HCT116 (cell line): ENCODE measurements around the gene MALL. TPM values are rescaled to one million over a fixed set of nuclear protein-coding genes. Genes with fewer than 3 reads are reported as not detected.

Experiments
- ATAC-seq: fragments of 200-7000 bp; cut with Tn5 transposase; 2 replicates; pipeline ENCODE4 v1.9.1; 2020; ENCODE audit warnings: mild to moderate bottlenecking, moderate library complexity
- BruUV-seq: library from RNA; stranded (reverse); fragments of 400-500 nt; replicated peaks from 2 replicates; lab custom pipeline; 2021; lab: Mats Ljungman, UMichigan
- CTCF ChIA-PET: fragments of 300-600 bp; sonication (Branson Sonifier 250); formaldehyde crosslinking; loops from one replicate; lab custom pipeline; 2021; ENCODE audit warnings: antibody characterized with exemption; lab: Charles Lee
- POLR2A ChIA-PET: fragments of 300-600, 350-600 bp; sonication (Branson Sonifier 250); formaldehyde crosslinking; loops from one replicate; lab custom pipeline; 2021; ENCODE audit warnings: antibody characterized with exemption; lab: Charles Lee
- RAD21 ChIA-PET, 2 experiments: fragments of 300-600 bp; sonication (Branson Sonifier 250); formaldehyde crosslinking; loops; one replicate each; lab custom pipeline; 2023; ENCODE audit warnings: low total read pairs in 2 of 2; ENCODE audit not compliant: uncharacterized antibody in 2 of 2, unreplicated experiment in 2 of 2, low non-redundant PET in 1 of 2; lab: Charles Lee
- DNase-seq: peaks from one replicate; pipeline ENCODE4 v3.0.0-alpha.2; 2010; ENCODE audit warnings: low read depth, low spot score
- H2AFZ ChIP-seq: fragments of 200-600 bp; shearing (Covaris generic), sonication (generic); 2 replicates; pipeline ENCODE4 v1.6.1; 2017; ENCODE audit warnings: low read depth, mixed run types, mixed read lengths, antibody characterized with exemption, low read length; ENCODE audit not compliant: poor library complexity, severe bottlenecking
- H3K27ac ChIP-seq: 2 replicates; pipeline ENCODE4 v1.5.1; 2012; ENCODE audit warnings: low read depth, low read length
- H3K27me3 ChIP-seq: fragments of 200-600 bp; sonication (generic); 2 replicates; pipeline ENCODE4 v1.6.1; 2016; ENCODE audit warnings: mixed run types, low read length, mixed read lengths; ENCODE audit not compliant: insufficient read depth
- H3K36me3 ChIP-seq, 2 experiments: fragments of 200-500 bp in 1 of 2; fragments of 200-600 bp in 1 of 2; sonication (Bioruptor generic) in 1 of 2; sonication (generic) in 1 of 2; 2 replicates each; pipeline versions ENCODE4 v1.5.1 to v1.6.1; 2014 to 2016; ENCODE audit warnings: low read length in 2 of 2, inconsistent platforms in 1 of 2, mixed read lengths in 1 of 2, mixed run types in 1 of 2; ENCODE audit not compliant: insufficient read depth in 2 of 2, control insufficient read depth in 1 of 2
- H3K4me1 ChIP-seq, 2 experiments: fragments of 200-600 bp in 1 of 2; sonication (generic) in 1 of 2; 2 replicates each; pipeline versions ENCODE4 v1.5.1 to v1.6.1; 2012 to 2017; ENCODE audit warnings: low read length in 2 of 2, inconsistent platforms in 1 of 2, mild to moderate bottlenecking in 1 of 2, mixed read lengths in 1 of 2, mixed run types in 1 of 2, moderate library complexity in 1 of 2; ENCODE audit not compliant: insufficient read depth in 2 of 2, control insufficient read depth in 1 of 2
- H3K4me2 ChIP-seq: fragments of 200-600 bp; sonication (generic); 2 replicates; pipeline ENCODE4 v1.6.1; 2017; ENCODE audit warnings: mixed run types, low read length, mixed read lengths
- H3K4me3 ChIP-seq, 2 experiments: fragments of 200-600 bp in 1 of 2; sonication (generic) in 1 of 2; replicated peaks in 1 of 2; 2 replicates each; pipeline ENCODE4 v1.5.1; 2011 to 2016; ENCODE audit warnings: low read length in 2 of 2, control low read depth in 1 of 2, low read depth in 1 of 2, mild to moderate bottlenecking in 1 of 2, mixed read lengths in 1 of 2, mixed run types in 1 of 2
- H3K79me2 ChIP-seq: fragments of 200-600 bp; sonication (generic); 2 replicates; pipeline ENCODE4 v1.6.1; 2017; ENCODE audit warnings: mild to moderate bottlenecking, mixed run types, low read length, moderate library complexity, mixed read lengths; ENCODE audit not compliant: insufficient read depth
- H3K9ac ChIP-seq: fragments of 200-600 bp; sonication (generic); 2 replicates; pipeline ENCODE4 v1.6.1; 2016; ENCODE audit warnings: low read length, mixed read lengths
- H3K9me2 ChIP-seq: fragments of 200-600 bp; sonication (generic), shearing (Covaris generic); 2 replicates; pipeline ENCODE4 v1.6.1; 2017; ENCODE audit warnings: mixed run types, mild to moderate bottlenecking, moderate library complexity; ENCODE audit not compliant: insufficient read depth
- H3K9me3 ChIP-seq, 2 experiments: fragments of 200-500 bp in 1 of 2; fragments of 200-600 bp in 1 of 2; sonication (Bioruptor generic) in 1 of 2; sonication (generic) in 1 of 2; 2 replicates each; pipeline ENCODE4 v1.6.1; 2014 to 2017; ENCODE audit warnings: low read length in 2 of 2, mixed read lengths in 2 of 2, inconsistent platforms in 1 of 2, low read depth in 1 of 2, mild to moderate bottlenecking in 1 of 2, mixed run types in 1 of 2, moderate library complexity in 1 of 2; ENCODE audit not compliant: control insufficient read depth in 1 of 2, insufficient read depth in 1 of 2
- H4K20me1 ChIP-seq: fragments of 200-600 bp; sonication (generic), shearing (Covaris generic); 2 replicates; pipeline ENCODE4 v1.6.1; 2017; ENCODE audit warnings: mixed run types, mild to moderate bottlenecking, moderate library complexity; ENCODE audit not compliant: insufficient read depth
- ATF3 ChIP-seq: IDR thresholded peaks from 2 replicates; pipeline ENCODE4 v1.6.1; 2012
- CBX3 ChIP-seq: IDR thresholded peaks from 2 replicates; pipeline ENCODE4 v1.6.1; 2012; ENCODE audit warnings: low read depth
- CEBPB ChIP-seq: IDR thresholded peaks from 2 replicates; pipeline ENCODE4 v1.6.1; 2012; ENCODE audit warnings: low read depth
- CTCF ChIP-seq, 3 experiments: fragments of 200-600 bp in 1 of 3; sonication (generic) in 1 of 3; IDR thresholded peaks in 2 of 3; conservative IDR thresholded peaks in 1 of 3; 2 replicates each; pipeline ENCODE4 v1.5.1; 2012 to 2017; ENCODE audit warnings: low read depth in 2 of 3, low read length in 2 of 3, antibody characterized with exemption in 1 of 3, borderline replicate concordance in 1 of 3, control low read depth in 1 of 3, mild to moderate bottlenecking in 1 of 3, mixed read lengths in 1 of 3, mixed run types in 1 of 3, moderate library complexity in 1 of 3; ENCODE audit not compliant: insufficient read depth in 1 of 3
- ELF1 ChIP-seq: IDR thresholded peaks from 2 replicates; pipeline ENCODE4 v1.6.1; 2012; ENCODE audit warnings: low read depth, borderline replicate concordance
- EZH2 ChIP-seq: fragments of 200-600 bp; sonication (generic); IDR thresholded peaks from 2 replicates; pipeline ENCODE4 v1.6.1; 2017; ENCODE audit warnings: antibody characterized with exemption, mixed run types
- EZH2phosphoT487 ChIP-seq: fragments of 200-600 bp; IDR thresholded peaks from 2 replicates; pipeline ENCODE4 v1.6.1; 2018; ENCODE audit warnings: antibody characterized with exemption, borderline replicate concordance
- JUND ChIP-seq: IDR thresholded peaks from 2 replicates; pipeline ENCODE4 v1.6.1; 2012
- POLR2A ChIP-seq: IDR thresholded peaks from 2 replicates; pipeline ENCODE4 v1.7.0; 2011; ENCODE audit warnings: borderline replicate concordance; ENCODE audit not compliant: insufficient read depth, insufficient read length; ENCODE audit errors: extremely low read depth
- RAD21 ChIP-seq: IDR thresholded peaks from 2 replicates; pipeline ENCODE4 v1.6.1; 2012; ENCODE audit warnings: low read depth, mild to moderate bottlenecking
- REST ChIP-seq: IDR thresholded peaks from 2 replicates; pipeline ENCODE4 v1.6.1; 2012; ENCODE audit warnings: low read depth
- SP1 ChIP-seq: IDR thresholded peaks from 2 replicates; pipeline ENCODE4 v1.6.1; 2012; ENCODE audit warnings: low read depth
- YY1 ChIP-seq: IDR thresholded peaks from 2 replicates; pipeline ENCODE4 v1.6.1; 2011; ENCODE audit warnings: low read length, low read depth, moderate library complexity, mild to moderate bottlenecking; ENCODE audit not compliant: insufficient replicate concordance; ENCODE audit errors: extremely low read depth
- ZFX ChIP-seq: fragments of 450-650 bp; IDR thresholded peaks from 2 replicates; pipeline ENCODE4 v1.6.1; 2017
- intact Hi-C: fragments of 100-400 bp; cut with micrococcal nuclease; formaldehyde crosslinking; loops from 2 replicates; pipeline ENCODE4 v1.10.0; 2022
- total RNA-seq: library from RNA; stranded (reverse); gene quantifications from one replicate; pipeline ENCODE4 v1.2.1, GENCODE V29; 2021; ENCODE audit not compliant: unreplicated experiment
- TF ChIP-seq, protein P1 (sequence below): IDR thresholded peaks from 2 replicates; pipeline ENCODE4 v1.6.1; 2012
- TF ChIP-seq, protein P2 (sequence below): IDR thresholded peaks from 2 replicates; pipeline ENCODE4 v1.6.1; 2011; ENCODE audit warnings: mild to moderate bottlenecking, low read length, moderate library complexity; ENCODE audit not compliant: insufficient replicate concordance; ENCODE audit errors: extremely low read depth

Gene MALL
- total RNA-seq, 1 experiment from 2014 or later: 223 TPM

DNA sequence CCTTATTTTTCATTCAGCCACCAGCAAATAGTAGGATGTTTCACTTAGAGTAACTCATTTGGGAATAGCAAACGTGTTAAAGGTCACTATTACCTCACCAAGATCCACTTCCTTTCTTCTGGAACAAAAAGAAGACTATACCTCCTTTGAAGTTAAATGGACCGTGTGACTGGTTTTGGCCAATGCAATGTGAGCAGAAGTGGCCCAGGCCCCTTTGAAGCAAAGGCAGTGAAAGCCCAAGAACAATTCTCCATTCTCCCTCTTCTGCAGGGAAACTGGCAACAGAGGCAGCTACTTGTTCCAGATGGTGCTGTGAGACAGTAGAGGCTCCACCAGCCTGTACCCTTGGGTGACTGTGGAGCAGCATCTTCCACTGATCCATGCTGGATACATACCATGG lies 11.3 kb upstream of the MALL start:
- ATAC-seq (no peak), DNase-seq (no peak)
- Histone ChIP-seq H3K36me3 (no peaks in the 10 kb centered on the region), H3K9me2 (no peaks in the 10 kb centered on the region), H3K9ac (no peak overlapping the region), H3K79me2 (no peaks in the 10 kb centered on the region), H2AFZ (no peak overlapping the region), H4K20me1 (no peaks in the 10 kb centered on the region), H3K27me3 (no peaks in the 10 kb centered on the region), H3K4me2 (peak overlapping the region; percentile 34; the same call in 1 of the 2 replicates), H3K9me3 (no peaks in the 10 kb centered on the region), H3K27ac (no peak overlapping the region), H3K4me1 (peaks cover 22 to 37% of the 10 kb centered on the region in 2 experiments), H3K4me3 (no peak overlapping the region)
- intact Hi-C loops: no loop called here
- ChIA-PET CTCF (no interaction called here), POLR2A (no interaction called here), RAD21 (no interaction called here)
- TF ChIP-seq EZH2: no peak
- TF ChIP-seq EZH2phosphoT487: no peak
- TF ChIP-seq CTCF (IDR thresholded peaks at IDR 0.05 in 2 of 3, conservative IDR thresholded peaks at IDR 0.05 in 1 of 3; ENCODE audit: borderline replicate concordance in 1 of 3, insufficient read depth in 1 of 3, low read depth in 2 of 3, low read length in 2 of 3): no peak
- no peak for TF ChIP-seq CEBPB
- TF ChIP-seq ELF1: no peak
- TF ChIP-seq, protein P1, sequence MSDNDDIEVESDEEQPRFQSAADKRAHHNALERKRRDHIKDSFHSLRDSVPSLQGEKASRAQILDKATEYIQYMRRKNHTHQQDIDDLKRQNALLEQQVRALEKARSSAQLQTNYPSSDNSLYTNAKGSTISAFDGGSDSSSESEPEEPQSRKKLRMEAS: no peak
- TF ChIP-seq YY1: no peak
- no peak for TF ChIP-seq JUND
- no peak for TF ChIP-seq SP1
- TF ChIP-seq POLR2A: no peak
- TF ChIP-seq RAD21: no peak
- no peak for TF ChIP-seq REST
- no peak for TF ChIP-seq CBX3
- TF ChIP-seq ZFX: no peak
- TF ChIP-seq, protein P2, sequence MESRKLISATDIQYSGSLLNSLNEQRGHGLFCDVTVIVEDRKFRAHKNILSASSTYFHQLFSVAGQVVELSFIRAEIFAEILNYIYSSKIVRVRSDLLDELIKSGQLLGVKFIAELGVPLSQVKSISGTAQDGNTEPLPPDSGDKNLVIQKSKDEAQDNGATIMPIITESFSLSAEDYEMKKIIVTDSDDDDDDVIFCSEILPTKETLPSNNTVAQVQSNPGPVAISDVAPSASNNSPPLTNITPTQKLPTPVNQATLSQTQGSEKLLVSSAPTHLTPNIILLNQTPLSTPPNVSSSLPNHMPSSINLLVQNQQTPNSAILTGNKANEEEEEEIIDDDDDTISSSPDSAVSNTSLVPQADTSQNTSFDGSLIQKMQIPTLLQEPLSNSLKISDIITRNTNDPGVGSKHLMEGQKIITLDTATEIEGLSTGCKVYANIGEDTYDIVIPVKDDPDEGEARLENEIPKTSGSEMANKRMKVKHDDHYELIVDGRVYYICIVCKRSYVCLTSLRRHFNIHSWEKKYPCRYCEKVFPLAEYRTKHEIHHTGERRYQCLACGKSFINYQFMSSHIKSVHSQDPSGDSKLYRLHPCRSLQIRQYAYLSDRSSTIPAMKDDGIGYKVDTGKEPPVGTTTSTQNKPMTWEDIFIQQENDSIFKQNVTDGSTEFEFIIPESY: no peak
- no peak for TF ChIP-seq ATF3
- no TSS peak for BruUV-seq
